ENCODE data around the gene CYP2C19.
A peak's percentile ranks its signal among the peaks of the same experiment; 100 is the strongest.
"Not testable (repeated sequence)": the region's sequence is repeated elsewhere in the genome, so short reads cannot be mapped to it uniquely, and the experiment has no call there.

CYP2C19 gene

GRCh38 chr10:94762393-94762792 is at the start of gene CYP2C19:
Gene CYP2C19, plus strand, starts transcription at chr10:94762681. Its CDS starts 25 bp downstream, at chr10:94762706.
- peak; percentile 12 for DNase-seq (ENCODE audit: low spot score)

- DNase-seq (ENCODE audit: low spot score), result no peak
These were observed 36.6 kb upstream of the CYP2C19 start for GRCh38 chr10:94725871-94726270.

DNA sequence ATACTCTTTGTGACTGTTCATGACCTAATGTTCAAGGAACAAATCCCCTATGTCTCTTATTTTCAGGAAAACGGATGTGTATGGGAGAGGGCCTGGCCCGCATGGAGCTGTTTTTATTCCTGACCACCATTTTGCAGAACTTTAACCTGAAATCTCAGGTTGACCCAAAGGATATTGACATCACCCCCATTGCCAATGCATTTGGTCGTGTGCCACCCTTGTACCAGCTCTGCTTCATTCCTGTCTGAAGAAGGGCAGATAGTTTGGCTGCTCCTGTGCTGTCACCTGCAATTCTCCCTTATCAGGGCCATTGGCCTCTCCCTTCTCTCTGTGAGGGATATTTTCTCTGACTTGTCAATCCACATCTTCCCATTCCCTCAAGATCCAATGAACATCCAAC is 27.3 kb upstream of the CYP2C19 start:
- no peak for DNase-seq (ENCODE audit: low spot score)

DNA sequence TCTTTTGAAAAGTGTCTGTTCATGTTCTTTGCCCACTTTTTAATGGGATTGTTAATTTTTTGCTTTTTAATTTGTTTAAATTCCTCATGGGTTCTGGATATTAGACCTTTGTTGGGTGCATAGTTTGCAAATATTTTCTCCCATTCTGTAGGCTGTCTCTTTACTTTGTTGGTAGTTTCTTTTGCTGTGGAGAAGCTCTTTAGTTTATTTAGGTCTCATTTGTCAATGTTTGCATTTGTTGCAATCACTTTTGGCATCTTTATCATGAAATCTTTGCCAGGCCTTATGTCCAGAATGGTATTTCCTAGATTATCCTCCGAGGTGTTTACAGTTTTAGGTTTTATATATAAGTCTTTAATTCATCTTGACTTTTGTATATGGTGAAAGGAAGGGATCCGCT is 23.9 kb upstream of the CYP2C19 start:
- no peak for DNase-seq (ENCODE audit: low spot score)

- DNase-seq (ENCODE audit: low spot score), result no peak
These were observed 15.3 kb upstream of the CYP2C19 start for GRCh38 chr10:94747137-94747536.

- no peak for DNase-seq (ENCODE audit: low spot score)
These were observed 14.6 kb upstream of the CYP2C19 start for GRCh38 chr10:94747838-94748237.

GRCh38 chr10:94757916-94758315 is 4.6 kb upstream of the CYP2C19 start:
- no peak for DNase-seq (ENCODE audit: low spot score)

DNA sequence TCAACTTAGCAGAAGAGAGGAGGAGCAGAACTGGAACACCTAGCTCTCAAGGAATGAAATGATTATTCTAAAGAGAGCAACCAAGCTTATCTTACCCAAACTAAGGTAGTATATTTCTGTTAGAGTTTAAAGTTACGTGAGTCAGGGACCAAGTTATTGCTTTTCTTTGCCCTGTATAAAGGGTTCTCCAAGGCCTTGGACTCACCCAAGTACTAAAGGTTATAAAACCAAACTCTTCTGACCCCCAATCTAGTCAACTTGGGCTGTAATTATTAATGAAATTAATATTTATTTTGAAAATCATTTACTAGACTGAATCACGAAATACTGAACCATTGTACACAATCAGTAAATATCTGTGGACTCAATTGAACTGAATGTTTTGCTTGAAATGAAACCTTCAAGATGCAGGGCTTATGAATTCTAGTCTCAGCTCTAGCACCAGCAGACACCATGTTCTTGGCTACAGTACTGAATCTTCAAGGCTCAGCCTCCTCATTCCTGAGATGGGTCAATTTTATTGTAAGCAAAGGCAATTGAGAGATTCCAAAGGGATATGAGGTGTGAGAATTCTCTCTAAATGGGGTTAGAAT is 1.8 kb upstream of the CYP2C19 start:
- no peak for DNase-seq (ENCODE audit: low spot score)

GRCh38 chr10:94775425-94775824 is 12.9 kb downstream of the CYP2C19 start:
- not testable (repeated sequence) for DNase-seq (ENCODE audit: low spot score)

DNA sequence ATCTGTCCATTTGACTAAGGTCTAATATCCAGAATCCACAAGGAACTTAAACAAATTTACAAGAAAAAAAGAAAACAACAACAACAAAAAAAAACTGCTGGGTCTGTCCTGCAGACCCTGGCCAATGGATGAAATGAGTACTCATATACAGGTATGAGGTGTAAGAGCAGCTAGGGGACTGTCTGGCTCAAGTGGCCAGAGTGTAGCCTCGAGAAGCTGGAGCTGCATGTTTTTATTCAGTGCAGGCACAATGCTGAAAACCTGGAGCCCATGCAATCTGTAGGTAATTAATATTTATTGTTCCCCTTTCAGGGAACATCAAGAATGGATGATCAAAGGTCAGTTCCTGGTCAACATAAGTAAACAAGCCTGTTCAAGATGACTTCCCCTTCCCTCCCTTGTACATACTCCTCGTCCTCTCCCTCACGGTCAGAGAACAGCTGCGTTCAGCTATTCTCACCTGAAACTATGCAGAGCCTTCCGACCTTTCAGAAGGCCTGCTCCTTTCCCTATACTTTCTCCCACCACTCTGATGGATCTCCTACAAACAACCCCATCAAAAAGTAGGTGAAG is 15.5 kb downstream of the CYP2C19 start:
- DNase-seq (ENCODE audit: low spot score), result peak; percentile 36

GRCh38 chr10:94780844-94781243 is 18.4 kb downstream of the CYP2C19 start:
- DNase-seq (ENCODE audit: low spot score), result no peak

GRCh38 chr10:94784256-94784655 is 21.8 kb downstream of the CYP2C19 start:
- DNase-seq (ENCODE audit: low spot score), result no peak

DNA sequence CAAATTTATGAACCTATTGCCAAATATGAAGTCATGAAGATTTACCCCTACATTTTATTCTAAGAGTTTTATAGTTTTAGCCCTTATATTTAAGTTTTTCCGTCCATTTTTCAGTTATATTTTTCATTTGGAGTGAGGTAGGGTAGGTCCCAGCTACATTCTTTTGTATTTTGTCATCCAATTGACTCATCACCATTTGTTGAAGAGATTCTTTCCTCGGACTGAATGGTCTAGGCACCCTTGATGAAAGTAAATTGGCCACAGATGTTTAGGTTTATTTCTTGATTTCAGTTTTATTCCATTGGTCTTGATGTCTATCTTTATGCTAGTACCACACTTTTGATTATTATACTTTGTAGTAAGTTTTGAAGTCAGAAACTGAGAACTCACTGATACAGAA is 22.7 kb downstream of the CYP2C19 start:
- no peak for DNase-seq (ENCODE audit: low spot score)

DNA sequence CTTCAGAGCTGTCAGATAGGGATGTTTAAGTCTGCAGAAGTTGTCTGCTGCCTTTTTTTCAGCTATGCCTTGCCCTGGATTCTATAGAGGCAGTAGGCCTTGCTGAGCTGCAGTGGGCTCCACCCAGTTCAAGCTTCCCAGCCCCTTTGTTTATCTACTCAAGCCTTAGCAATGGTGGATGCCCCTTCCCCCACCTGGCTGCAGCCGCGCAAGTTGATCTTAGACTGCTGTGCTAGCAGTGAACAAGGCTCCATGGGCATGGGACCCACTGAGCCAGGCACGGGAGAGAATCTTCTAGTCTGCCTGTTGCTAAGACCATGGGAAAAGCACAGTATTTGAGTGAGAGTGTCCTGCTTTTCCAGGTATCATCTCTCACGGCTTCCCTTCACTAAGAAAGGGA is 38.1 kb downstream of the CYP2C19 start:
- not testable (repeated sequence) for DNase-seq (ENCODE audit: low spot score)

DNA sequence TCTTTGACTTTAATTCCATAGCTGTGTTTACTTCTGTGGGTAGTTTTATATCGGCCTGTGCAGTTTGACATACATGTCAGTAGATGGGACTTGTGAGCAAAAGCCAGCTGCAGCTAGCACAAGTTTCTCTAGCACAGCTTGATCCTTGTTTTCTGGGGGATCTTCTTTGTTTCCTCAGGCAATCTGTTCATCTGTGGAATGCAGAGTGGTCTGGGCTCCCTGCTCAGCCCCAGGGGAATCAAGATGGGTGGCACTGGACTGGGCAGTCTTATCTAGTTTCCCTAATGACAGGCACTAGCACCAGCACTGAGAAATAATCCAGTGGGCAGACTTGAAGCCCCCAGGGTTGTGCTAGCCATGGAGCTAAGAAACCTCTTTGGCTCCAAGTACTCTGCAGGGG is 40.8 kb downstream of the CYP2C19 start:
- no peak for DNase-seq (ENCODE audit: low spot score)

DNA sequence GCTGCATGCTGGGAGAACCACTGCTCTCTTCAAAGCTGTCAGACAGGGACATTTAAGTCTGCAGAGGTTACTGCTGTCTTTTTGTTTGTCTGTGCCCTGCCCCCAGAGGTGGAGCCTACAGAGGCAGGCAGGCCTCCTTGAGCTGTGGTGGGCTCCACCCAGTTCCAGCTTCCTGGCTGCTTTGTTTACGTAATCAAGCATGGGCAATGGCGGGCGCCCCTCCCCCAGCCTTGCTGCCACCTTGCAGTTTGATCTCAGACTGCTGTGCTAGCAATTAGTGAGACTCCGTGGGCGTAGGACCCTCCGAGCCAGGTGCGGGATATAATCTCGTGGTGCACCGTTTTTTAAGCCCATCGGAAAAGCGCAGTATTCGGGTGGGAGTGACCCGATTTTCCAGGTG is 67.5 kb downstream of the CYP2C19 start:
- not testable (repeated sequence) for DNase-seq (ENCODE audit: low spot score)

DNA sequence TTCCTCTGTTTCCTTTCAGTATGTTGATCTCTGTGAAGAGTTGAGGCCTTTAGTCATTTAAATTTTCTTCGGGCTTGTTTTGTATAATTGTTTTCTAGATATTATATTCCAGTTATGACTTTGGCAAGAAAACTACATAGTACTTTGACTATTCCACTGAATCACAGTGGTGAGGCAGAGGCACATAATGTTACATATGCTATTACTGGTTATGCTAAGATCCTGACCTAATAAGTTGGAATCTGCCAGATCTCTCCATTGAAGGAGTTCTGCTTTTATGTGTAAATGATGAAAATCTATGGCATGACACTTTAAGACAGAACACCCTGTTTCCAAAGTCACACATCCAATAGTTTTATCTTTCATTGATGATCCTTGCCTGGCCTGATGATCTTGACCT is 83.7 kb downstream of the CYP2C19 start:
- DNase-seq (ENCODE audit: low spot score), result no peak

GRCh38 chr10:94850766-94851165 is 88.3 kb downstream of the CYP2C19 start:
- DNase-seq (ENCODE audit: low spot score), result no peak

GRCh38 chr10:94851263-94851662 is 88.8 kb downstream of the CYP2C19 start:
- DNase-seq (ENCODE audit: low spot score), result no peak

DNA sequence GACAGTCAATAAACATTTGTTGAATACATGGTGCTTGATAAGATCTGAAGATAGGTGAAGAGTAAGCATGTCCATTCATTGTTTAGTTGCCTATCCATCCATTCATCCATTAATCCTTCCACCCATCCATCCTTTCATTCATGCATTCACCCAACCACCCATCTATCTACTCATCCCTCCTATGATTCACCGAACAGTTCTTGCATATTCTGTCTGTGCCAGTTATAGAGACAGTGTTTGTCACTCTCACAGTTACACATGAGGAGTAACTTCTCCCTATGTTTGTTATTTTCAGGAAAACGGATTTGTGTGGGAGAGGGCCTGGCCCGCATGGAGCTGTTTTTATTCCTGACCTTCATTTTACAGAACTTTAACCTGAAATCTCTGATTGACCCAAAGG is 90.0 kb downstream of the CYP2C19 start:
- DNase-seq (ENCODE audit: low spot score), result no peak

DNA sequence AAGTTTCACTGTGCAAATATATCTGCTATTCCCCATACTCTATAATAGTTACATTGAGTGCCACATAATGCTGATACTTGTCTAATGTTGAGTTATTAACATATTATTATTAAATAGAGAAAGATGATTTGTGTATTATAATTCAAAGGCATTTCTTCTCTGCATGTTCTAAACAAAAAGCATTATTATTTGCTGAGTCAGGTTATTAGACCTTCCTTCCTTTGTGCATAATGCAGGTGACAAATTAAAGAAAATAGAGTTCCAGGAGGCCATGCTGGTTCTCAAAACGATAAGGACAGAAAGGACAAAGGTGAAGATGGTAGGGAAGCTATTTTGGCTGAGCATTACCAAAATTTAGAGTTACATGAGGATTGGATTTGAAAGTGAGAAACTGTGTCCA is 90.6 kb downstream of the CYP2C19 start:
- DNase-seq (ENCODE audit: low spot score), result no peak

GRCh38 chr10:94858005-94858404 is 95.5 kb downstream of the CYP2C19 start:
- DNase-seq (ENCODE audit: low spot score), result no peak

GRCh38 chr10:94859086-94859485 is 96.6 kb downstream of the CYP2C19 start:
- DNase-seq (ENCODE audit: low spot score), result no peak

GRCh38 chr10:94878649-94879048 is 116.2 kb downstream of the CYP2C19 start:
- no peak for DNase-seq (ENCODE audit: low spot score)

Measured in HuH-7 (cell line).